HG03432 (cell line): Measurements from ENCODE around the gene JSRP1.

ENCODE experiments used
- ATAC-seq: cut with Tn5 transposase; IDR thresholded peaks from one replicate; pipeline ENCODE4 v1.9.1; 2021; ENCODE audit warnings: mild to moderate bottlenecking, moderate library complexity; ENCODE audit not compliant: unreplicated experiment

Gene JSRP1

DNA sequence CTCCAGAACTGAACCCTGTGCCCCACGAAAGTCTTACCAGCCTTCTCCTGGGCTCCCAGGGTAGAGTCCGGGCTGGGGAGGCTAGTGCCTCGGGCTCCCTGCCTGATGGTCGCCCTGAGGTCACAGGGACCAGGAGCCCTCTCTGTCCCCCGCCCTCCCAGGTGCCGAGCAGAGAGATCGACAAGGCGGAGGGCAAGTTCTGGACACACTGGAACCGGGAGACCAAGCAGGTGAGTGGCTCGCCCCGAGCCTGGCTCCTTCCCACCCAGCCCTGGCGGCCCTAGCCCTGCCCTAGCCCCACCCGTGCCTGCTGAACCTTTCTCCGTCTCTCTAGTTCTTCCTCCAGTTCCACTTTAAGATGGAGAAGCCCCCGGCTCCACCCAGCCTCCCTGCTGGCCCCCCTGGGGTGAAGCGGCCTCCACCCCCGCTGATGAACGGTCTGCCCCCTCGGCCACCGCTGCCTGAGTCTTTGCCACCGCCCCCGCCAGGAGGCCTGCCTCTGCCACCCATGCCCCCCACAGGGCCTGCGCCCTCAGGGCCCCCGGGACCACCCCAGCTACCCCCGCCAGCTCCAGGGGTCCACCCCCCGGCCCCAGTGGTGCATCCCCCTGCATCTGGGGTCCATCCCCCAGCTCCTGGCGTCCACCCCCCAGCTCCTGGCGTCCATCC lies 8.7 kb downstream of the JSRP1 start:
- ATAC-seq, result no peak

DNA sequence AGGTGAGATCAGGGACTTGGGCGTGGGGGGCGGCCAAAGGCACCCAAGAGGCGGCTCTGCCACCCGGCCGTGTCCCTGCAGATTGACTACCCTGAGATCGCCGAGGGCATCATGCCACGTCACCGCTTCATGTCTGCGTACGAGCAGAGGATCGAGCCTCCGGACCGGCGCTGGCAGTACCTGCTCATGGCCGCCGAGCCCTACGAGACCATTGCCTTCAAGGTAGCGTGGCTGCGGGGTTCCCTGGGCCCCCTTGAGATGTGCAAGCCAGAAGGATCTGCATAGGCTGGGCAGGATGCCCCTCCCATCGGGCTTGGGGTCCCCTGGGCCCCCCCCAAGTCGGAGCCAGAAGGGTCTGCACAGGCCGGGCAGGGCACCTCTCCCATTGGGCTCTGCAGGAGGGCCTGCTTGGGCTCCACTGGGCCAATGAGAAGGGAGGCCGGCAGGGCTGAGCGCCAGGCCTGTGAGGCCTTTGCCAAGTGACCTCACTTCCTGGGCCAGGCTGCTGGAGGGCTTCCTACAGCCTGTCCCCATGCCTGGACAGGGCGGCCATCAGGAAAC lies 9.3 kb downstream of the JSRP1 start:
- ATAC-seq, result no peak

DNA sequence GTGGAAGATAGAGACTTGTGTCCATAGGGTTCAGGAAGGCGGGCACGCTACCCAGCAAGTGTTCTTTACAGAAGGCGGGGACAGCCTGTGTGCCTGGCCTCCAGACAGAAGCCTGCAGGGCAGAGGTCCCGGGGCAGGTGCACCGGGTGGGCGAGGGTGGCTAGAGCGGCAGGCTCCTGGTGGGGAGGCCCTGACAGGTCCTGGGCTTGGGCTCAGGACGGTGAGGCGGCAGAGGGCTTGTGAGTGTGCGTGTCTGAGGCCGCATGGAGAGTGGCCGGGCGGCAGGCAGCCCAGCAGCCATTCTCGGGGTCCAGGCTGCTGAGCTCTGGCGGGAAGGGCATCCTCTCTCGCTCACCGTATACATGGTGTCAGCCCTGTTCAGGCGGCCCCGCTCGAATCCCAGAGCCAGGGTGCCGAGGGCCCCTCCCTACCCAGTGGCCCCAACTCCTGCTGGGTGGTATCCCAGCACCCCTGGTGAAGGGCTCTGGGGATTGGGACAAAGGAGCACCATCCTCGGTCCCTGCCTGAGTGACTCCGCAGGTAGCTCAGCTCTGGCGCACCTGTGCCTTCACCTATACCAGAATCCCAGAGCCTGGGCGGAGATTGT lies 10.1 kb downstream of the JSRP1 start:
- no peak for ATAC-seq

DNA sequence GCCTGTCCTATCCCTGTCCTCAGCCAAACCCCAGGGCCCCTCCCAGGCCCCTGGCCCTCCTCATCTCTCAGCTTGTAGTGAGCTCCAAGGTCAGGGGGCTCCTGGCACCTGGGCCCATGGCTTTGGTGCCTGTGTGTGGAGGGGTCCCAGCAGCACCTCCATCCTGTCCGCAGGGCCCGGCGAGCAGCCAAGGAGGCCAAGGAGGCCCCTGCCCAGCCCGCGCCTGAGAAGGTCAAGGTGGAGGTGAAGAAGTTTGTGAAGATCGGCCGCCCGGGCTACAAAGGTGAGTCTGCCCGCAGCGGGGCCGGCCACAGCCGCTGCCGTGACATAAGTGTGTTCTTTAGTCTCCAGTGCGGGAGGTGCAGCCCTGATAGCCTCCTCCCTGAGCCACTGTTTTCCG lies 10.9 kb downstream of the JSRP1 start:
- no peak for ATAC-seq

DNA sequence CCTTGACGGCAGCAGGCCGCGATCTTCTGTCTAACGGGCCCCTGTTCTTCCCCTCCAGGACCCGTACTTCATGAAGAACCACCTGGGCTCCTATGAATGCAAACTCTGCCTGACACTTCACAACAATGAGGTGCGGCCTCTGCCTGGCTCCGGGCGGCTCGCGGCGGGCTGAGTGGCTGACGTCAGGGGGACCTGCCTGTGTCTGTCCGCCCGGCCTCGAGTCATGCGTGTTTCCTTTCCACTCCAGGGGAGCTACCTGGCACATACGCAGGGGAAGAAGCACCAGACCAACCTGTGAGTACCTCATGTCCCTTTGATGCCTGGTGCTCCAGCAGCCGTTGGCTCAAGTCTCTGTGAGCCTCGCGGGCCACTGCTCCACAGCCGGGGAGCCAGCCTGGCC lies 11.7 kb downstream of the JSRP1 start:
- ATAC-seq, result no peak

DNA sequence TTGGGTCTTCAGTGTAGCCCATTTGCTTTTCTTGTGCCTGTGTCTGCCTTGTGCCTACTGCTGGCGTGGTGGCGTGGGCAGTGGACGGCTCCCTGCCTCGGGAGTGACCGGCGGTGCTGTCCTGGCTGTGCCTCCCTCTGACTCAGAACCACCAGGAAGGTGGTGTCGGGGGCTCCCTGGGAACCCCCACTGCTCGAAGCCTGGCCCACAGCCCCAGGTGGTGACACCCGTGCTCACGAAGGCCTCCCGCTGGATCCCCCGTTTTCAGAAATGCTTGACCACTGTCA lies 12.1 kb downstream of the JSRP1 start:
- ATAC-seq, result no peak

DNA sequence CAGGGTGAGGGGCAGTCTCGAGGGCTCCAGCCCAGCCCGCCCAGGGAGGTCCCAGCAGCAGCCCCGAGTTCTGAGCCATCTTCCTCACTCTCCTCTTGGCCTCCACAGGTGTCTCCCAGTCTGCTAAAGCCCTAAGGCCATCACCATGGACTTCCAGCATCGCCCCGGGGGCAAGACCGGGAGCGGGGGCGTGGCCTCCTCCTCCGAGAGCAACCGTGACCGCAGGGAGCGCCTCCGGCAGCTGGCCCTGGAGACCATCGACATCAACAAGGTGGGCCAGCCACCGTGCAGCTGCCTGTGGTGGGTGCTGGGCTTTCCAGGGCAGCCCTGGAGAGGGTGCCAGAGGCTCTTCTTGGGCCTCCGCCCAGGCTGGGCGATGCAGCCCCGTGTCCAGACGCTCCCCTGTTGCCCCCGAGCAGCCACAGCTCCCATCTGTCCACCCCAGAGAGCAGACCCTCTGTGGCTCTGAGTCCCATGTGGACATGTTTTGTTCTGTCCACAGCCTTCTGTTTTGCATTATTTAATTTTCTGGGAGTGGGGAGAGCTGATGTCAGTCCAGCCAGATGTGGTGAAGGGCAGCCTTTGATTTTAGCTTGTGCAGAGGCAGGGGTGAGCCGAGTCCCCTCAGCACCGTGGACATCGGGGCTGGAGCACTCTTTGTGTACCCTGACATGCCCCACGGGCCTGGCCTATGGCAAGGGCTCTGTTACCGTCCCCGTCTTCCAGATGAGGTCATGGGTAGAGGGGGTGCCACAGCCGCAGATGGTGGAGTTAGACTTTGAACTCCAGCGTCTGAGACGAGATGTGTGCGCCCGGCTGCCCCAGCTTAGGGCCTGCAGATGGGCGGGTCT lies 12.7 kb downstream of the JSRP1 start:
- no peak for ATAC-seq

DNA sequence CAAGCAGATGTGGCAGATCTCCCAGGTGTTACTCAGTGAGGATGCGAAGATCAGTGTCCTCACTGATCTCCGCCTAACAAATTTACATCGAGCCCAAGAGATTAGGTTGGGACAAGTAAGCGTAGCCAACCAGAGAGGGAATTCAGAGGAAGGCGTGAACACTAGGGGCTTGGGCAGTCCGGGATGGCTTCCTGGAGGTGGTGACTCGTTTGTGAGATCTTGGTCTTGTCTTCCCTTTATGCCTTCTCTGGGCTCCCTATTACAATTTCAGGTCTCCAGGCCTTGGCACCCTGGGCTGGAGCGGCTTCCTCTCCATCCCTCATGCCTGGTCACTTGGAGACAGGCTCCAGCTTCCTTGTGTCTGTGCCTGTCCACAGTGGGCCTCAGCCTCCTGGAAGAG lies 13.4 kb downstream of the JSRP1 start:
- no peak for ATAC-seq

DNA sequence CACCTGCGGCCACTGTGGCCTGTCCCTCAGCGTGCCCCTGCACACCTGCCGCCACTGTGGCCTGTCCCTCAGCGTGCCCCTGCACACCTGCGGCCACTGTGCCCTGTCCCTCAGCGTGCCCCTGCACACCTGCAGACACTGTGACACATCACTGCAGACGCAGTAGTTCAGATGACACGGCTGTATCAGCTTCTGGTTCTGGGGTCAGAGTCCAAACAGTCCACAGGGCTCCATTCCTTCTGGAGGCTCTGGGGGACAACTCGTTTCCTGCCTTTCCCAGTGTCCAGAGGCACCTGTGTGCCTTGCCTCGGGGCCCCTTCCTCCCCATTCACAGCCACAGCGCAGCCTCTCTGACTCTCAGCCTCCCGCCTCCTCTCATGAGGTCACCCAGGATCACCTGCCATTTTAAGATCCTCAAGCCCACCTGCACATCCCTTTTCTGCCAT lies 14.1 kb downstream of the JSRP1 start:
- no peak for ATAC-seq

DNA sequence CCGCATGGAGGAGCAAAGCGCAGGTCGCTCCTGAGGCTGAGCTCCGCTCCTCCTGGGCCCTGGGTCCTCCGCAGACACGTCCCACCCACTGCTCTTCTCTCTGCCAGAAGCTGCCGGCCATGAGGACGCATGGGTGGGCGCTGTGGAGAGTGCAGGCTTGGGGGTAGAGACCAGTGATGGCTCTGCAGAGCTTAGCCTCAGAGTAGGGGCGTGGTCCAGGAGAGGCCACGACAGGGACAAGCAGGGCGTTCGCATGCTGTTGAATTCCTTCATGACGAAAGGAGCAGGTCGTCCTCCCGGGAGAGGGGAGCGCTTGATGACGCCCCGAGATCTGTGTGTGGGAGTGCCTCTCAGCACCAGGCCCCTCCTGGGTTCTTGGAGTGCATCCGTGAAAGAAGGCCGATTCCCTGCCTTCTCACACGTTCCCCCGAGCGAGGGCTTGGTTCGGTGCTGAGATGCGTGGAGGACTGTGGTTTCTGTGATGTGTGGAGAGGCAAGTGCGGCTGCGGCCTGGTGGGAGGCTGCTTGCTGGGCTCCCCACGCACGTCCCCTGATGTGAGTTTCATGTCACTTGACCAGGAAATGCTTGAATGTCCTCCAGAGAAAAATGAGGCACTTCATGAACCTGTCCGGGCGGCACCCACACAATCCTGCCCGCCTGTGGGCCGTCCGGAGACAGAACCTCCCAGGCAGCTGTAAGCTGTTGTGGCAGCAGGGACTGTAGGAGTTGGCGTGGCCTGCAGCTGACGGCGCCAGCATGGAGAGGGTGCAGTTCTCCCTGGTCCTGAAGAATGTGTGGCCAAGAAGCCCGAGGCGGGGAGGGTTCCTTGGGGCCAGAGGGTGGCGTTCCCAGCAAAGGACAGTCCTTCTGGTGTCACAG lies 15.1 kb downstream of the JSRP1 start:
- ATAC-seq, result no peak

DNA sequence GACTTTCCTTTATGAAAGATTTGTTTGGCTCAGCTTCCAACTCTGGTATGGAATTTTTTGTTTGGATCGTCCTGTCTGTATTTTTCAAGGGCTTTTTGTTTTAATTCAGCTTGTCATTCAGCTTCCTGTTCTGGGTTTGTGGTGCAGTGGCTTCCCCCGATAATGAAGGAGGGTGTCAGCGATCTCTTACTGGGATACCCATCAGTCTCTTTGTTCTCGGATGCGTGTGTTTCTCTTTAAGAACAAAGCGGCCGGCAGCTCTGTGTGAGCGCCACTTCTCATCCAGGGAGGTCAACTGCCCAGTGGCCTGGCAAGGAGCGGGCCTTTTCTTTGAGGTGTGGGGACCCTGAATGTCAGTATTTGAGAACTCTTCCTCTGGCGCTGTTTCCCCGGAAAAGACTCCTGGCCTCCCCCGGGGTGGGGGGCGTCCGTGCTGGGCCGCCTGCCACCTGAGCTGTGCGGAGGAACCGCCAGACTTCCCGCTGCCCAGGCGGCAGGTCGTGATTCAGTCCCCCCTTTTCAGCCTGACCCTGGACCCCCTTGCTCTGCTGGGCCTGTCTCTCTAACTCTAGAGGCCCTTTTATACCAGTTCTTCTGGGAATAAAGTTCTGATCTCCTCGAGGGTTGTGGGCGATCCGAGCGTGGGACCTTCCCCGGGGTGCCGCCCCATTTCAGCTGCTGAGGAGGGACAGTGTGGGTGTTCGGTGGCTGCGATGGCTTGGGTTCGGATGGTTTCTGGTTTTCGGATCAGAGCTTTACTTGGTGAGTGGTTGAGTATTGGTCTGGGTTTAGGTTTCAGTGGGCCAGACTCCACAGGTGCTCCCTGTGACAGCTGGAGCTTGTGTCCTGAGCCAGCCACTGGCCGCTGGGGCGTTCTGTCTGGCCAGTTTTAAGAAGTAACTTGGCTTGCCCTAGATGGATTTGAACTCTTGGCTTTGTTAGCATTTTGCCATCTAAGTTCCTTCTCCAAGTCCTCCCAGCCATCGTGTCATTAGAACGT lies 16.1 kb downstream of the JSRP1 start:
- no peak for ATAC-seq

DNA sequence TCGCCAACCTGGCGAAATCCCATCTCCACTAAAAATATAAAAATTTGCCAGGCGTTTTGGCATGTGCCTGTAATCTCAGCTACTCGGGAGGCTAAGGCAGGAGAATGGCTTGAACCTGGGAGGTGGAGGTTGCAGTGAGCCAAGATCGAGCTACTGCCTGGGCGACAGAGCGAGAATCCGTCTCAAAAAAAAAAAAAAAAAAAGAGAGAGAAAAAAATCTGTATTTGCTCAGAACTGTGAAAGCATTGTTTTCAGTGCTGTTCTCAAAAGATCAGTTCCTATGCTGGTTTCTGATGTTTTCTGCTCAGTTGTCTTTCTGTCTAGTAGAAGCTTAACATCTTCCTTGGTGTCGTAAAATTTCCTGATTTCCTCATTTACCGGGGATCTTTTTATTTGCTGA lies 17.0 kb downstream of the JSRP1 start:
- no peak for ATAC-seq

DNA sequence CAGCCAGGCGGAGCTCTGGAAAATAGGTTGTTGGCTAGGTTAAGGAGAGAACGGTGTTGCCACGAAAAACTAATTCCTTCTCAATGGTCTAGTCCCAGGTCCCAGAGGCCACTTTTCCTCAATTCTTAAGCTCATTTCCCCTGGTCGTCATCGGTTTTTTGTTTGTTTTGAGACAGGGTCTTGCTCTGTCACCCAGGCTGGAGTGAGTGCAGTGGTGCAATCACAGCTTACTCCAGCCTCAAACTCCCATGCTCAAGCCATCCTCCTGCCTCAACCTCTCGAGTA lies 18.4 kb downstream of the JSRP1 start:
- ATAC-seq, result no peak

DNA sequence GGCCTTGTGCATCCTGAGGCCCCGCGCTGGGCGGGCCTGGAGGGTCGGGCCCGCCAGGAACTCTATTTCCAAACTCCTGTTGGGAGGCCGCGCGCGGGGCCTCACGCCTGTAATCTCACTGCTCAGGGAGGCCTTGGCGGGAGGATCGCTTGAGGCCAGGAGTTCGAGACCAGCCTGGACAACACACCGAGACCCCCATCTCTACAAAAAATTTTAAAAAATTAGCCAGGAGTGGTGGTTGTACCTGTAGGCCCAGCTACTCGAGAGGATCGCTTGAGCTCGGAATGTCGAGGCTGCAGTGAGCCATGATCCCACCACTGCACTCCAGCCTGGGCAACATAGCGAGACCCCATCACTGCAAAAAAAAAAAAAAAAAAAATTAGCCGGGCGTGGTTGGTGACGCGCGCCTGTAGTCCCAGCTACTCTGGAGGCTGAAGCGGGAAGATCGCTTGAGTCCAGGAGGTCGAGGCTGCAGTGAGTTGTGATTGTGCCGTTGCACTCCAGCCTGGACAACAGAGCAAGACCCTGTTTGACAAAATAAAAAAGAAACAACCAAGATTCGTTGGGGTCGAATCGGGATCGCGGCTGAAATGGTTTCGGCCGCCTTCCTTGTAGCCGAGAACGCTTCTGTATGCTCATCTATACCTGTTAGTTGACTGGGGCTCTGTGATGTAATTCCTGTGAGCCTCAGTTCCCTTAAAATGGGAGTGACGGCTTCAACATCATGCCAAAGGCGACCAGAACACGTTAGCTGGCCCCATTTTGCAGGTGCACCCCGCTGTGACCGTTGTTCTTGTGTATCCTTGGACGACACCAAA lies 19.0 kb downstream of the JSRP1 start:
- ATAC-seq, result no peak

DNA sequence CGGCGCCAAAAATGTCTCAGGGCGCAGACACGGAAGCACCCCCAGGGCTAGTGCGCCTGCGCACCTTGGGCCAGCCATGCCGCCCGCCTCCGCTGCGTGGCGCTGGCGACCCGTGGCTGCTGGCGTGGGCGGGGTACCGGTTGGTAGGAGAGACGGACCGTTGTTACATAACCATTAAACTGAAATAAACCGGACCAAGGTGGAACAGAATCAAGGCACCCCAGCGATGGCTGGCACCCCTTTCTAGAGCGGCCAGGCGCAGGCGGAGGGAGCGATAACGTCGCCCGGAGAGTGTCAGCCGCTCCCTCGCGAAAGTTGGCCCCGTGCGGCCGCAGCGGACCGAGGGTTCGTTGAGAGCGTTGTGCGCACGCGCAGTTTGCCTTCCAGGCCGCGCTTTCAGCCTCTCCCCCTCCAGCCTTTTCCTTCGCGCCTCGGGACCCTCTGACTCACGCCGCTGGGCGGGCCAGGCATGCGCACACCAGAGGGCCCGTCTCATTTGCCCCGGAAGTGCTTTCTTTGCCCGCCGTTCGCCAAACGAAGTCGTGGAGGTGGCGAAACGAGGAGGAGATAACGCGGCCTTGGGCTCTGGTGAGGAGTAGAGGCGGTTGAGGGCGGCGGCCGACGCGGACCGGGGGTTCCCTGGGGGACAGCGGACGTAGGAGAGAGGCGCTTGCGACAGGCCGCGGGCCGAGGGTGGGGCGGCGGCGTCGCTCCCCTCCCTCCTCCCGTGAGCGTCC lies 19.7 kb downstream of the JSRP1 start, which contains the start of the genes PLEKHJ1 and SF3A2:
Gene PLEKHJ1, minus strand, starts transcription at position 16 of the 737 bp plus-strand sequence. CDS start 81 bp downstream, outside the sequence.
Gene SF3A2, plus strand, starts transcription at position 511 of the 737 bp plus-strand sequence. CDS start 6,595 bp downstream, outside the sequence.
- ATAC-seq, result peak; percentile 73

DNA sequence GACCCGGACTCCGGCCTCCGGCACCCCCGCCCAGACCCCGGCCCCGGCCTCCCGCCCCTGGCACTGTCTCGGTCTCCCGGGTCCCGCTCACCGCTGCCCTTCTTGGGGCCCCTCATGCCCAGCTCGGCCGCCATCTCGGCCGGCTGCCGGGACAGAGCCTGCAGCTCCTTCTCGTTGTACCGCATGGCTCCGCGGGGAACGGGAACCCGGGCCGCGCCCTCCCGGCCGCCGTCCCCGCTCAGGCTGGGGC lies 20.2 kb downstream of the JSRP1 start:
- no peak for ATAC-seq

DNA sequence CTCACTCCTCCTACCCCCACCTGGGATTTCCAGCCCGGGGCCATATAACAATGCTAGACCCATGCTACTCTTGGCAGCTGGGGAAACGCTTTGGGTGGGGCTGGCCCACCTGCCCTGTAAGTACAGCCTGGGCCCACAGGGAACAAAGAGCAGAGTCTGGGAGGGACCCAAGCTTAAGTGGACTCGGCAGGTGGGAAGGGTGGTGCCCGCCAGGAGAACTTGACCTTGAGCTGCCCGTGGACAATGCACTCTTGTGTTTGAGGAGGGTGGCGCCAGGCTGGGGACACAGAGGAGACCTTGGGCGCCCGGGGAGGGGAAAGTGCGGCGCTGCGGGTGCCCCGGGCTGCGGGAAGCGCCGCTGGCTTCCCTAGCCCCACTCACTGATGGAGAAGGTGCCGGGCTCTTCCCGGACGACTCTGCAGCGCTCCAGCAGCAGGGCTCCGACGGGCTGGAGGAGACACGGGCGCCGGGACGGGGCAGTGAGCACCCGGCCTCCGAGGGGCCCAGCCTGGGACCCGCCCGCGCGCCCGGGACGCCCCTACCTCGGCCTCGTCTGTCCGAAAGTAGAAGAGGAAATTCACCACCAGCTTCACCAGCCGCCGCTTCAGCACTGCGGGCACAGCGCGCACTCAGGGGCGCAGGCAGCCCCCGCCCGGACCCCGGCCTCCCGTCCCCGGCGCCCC lies 20.7 kb downstream of the JSRP1 start:
- peak; percentile 19 for ATAC-seq

DNA sequence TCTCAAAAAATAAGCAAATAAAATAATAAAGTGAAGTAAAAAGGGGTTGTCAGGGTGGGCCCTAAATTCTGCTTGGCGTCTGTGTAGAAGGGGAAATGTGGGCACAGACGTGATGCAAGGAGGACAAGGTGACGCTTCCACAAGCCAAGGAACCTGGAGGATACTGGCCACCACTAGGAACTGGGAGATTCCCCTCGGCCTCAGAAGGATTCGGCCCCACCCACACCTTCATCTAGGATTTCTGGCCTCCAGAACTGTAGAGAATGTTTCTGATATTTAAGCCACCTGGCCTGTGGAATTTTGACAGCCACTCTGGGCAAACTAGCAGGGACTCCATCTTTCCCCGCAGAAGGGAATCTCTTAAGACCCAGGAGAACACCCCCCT lies 21.2 kb downstream of the JSRP1 start:
- ATAC-seq, result no peak
